A549 (cell line): ENCODE measurements around the gene EGFL7. TPM values are rescaled to one million over a fixed set of nuclear protein-coding genes. Genes with fewer than 3 reads are reported as not detected.

Experiments used
- ATAC-seq, 2 experiments: fragments of 200-7000 bp in 1 of 2; fragments of >200 bp in 1 of 2; cut with Nextera tagmentation in 1 of 2; cut with Tn5 transposase in 1 of 2; 3 replicates each; pipeline versions ENCODE4 v1.8.0 to v1.9.1; 2018 to 2020; ENCODE audit warnings: mild to moderate bottlenecking in 1 of 2, moderate library complexity in 1 of 2
- CTCF ChIA-PET: fragments of 300-600 bp; sonication (Branson Sonifier 250); formaldehyde crosslinking; extraction: SDS; loops from one replicate; lab custom pipeline; 2021; ENCODE audit warnings: antibody characterized with exemption, inconsistent platforms; lab: Yijun Ruan, JAX
- POLR2A ChIA-PET: fragments of 350-600 bp; formaldehyde crosslinking; extraction: SDS; loops from one replicate; lab custom pipeline; 2021; ENCODE audit warnings: antibody characterized with exemption, inconsistent platforms; lab: Yijun Ruan, JAX
- DNase-seq, 2 experiments: peaks; one replicate each; pipeline versions ENCODE4 v3.0.0 to v3.0.0-alpha.2; 2011 to 2016; ENCODE audit warnings: low read depth in 1 of 2, low spot score in 1 of 2
- FAIRE-seq: peaks from 2 replicates; lab custom pipeline; 2011; peaks lifted over from hg19 to GRCh38; lab: Jason Lieb, UNC
- H3K27ac ChIP-seq, 2 experiments: fragments of >200 bp; sonication (Bioruptor Twin); formaldehyde crosslinking; 3 replicates each; pipeline ENCODE4 v1.5.1; 2016 to 2017
- H3K4me1 ChIP-seq: fragments of >200 bp; sonication (Bioruptor Twin); formaldehyde crosslinking; 3 replicates; pipeline ENCODE4 v1.6.1; 2016
- H3K4me2 ChIP-seq: fragments of >200 bp; sonication (Bioruptor Twin); formaldehyde crosslinking; 3 replicates; pipeline ENCODE4 v1.6.1; 2016
- H3K4me3 ChIP-seq: fragments of >200 bp; sonication (Bioruptor Twin); formaldehyde crosslinking; 3 replicates; pipeline ENCODE4 v1.5.1; 2016
- H3K9me3 ChIP-seq: fragments of >200 bp; sonication (Bioruptor Twin); formaldehyde crosslinking; 3 replicates; pipeline ENCODE4 v1.6.1; 2016
- CBX8 ChIP-seq: fragments of 200-600 bp; sonication (generic); IDR thresholded peaks from 2 replicates; pipeline ENCODE4 v1.6.1; 2016
- CEBPB ChIP-seq, 2 experiments: fragments of >200 bp in 1 of 2; sonication (Bioruptor Twin) in 1 of 2; formaldehyde crosslinking in 1 of 2; IDR thresholded peaks; 2 replicates each; pipeline ENCODE4 v1.6.1; 2012 to 2016
- EP300 ChIP-seq, 2 experiments: fragments of >200 bp; sonication (Bioruptor Twin); formaldehyde crosslinking; IDR thresholded peaks; 2 replicates in 1 of 2; 3 replicates in 1 of 2; pipeline ENCODE4 v1.6.1; 2016 to 2017
- FOSB ChIP-seq: fragments of 250-450 bp; sonication (Bioruptor Pico); IDR thresholded peaks from 2 replicates; pipeline ENCODE4 v1.5.0; 2020; ENCODE audit warnings: mild to moderate bottlenecking, moderate library complexity
- FOSL2 ChIP-seq, 2 experiments: fragments of 450-650 bp in 1 of 2; fragments of >200 bp in 1 of 2; sonication (Bioruptor Twin) in 1 of 2; formaldehyde crosslinking; IDR thresholded peaks; 2 replicates each; pipeline versions ENCODE4 v1.5.0 to v1.6.1; 2016 to 2020; ENCODE audit warnings: mild to moderate bottlenecking in 1 of 2, moderate library complexity in 1 of 2
- GATA3 ChIP-seq: IDR thresholded peaks from 2 replicates; pipeline ENCODE4 v1.6.1; 2012; ENCODE audit warnings: borderline replicate concordance
- HMGXB4 ChIP-seq: fragments of 250-450 bp; sonication (Bioruptor Pico); IDR thresholded peaks from 2 replicates; pipeline ENCODE4 v1.5.0; 2021; ENCODE audit warnings: mild to moderate bottlenecking, moderate library complexity, borderline replicate concordance
- HOXA7 ChIP-seq: fragments of 250-450 bp; sonication (Bioruptor Pico); IDR thresholded peaks from 2 replicates; pipeline ENCODE4 v1.5.0; 2020; ENCODE audit warnings: mild to moderate bottlenecking, moderate library complexity
- HOXB13 ChIP-seq: fragments of 250-450 bp; sonication (Bioruptor Pico); IDR thresholded peaks from 2 replicates; pipeline ENCODE4 v1.5.0; 2020; ENCODE audit warnings: low read depth, mild to moderate bottlenecking, moderate library complexity
- KDM1A ChIP-seq: fragments of 200-600 bp; sonication (generic); IDR thresholded peaks from 2 replicates; pipeline ENCODE4 v1.6.1; 2016; ENCODE audit warnings: low read depth, mild to moderate bottlenecking
- MYC ChIP-seq: IDR thresholded peaks from 2 replicates; pipeline ENCODE4 v1.6.1; 2012; ENCODE audit warnings: mild to moderate bottlenecking, inconsistent platforms, low read length, improper control_type of control experiment, borderline replicate concordance
- PBX3 ChIP-seq: IDR thresholded peaks from 2 replicates; pipeline ENCODE4 v1.6.1; 2012
- RAD21 ChIP-seq, 2 experiments: fragments of >200 bp in 1 of 2; sonication (Bioruptor Twin) in 1 of 2; formaldehyde crosslinking in 1 of 2; IDR thresholded peaks in 1 of 2; conservative IDR thresholded peaks in 1 of 2; 2 replicates in 1 of 2; 3 replicates in 1 of 2; pipeline ENCODE4 v1.6.1; 2012 to 2018; ENCODE audit warnings: inconsistent platforms in 1 of 2
- REST ChIP-seq: fragments of 200-600 bp; sonication (generic); IDR thresholded peaks from 2 replicates; pipeline ENCODE4 v1.6.1; 2016; ENCODE audit warnings: antibody characterized with exemption, mild to moderate bottlenecking, moderate library complexity
- SMC3 ChIP-seq: fragments of >200 bp; sonication (Bioruptor Twin); formaldehyde crosslinking; IDR thresholded peaks from 3 replicates; pipeline ENCODE4 v1.6.1; 2018; ENCODE audit warnings: inconsistent platforms
- TP53 ChIP-seq: fragments of 250-450 bp; sonication (Bioruptor Pico); IDR thresholded peaks from 2 replicates; pipeline ENCODE4 v1.5.0; 2021; ENCODE audit warnings: mild to moderate bottlenecking, moderate library complexity
- WGBS: methylation state at CpG from one replicate; pipeline ENCODE4 v1.1.6; 2017; ENCODE audit errors: missing lambda C conversion rate; 5-methylcytosine and 5-hydroxymethylcytosine counted together
- polyA plus RNA-seq, 4 experiments: library from polyadenylated mRNA; depleted of rRNA in 3 of 4; stranded (reverse); fragments of >200 nt; fragmentation: RNase III in 1 of 4; extraction: RNeasy Plus Mini Kit Qiagen cat#74134 plus additional on column Dnase treatment in 1 of 4; gene quantifications; 2 replicates in 3 of 4; 3 replicates in 1 of 4; pipeline ENCODE4 v1.2.3, GENCODE V29; 2011 to 2017
- TF ChIP-seq, protein P1 (sequence below): fragments of >200 bp; sonication (Bioruptor Twin); formaldehyde crosslinking; IDR thresholded peaks from 2 replicates; pipeline ENCODE4 v1.6.1; 2016
- TF ChIP-seq, protein P2 (sequence below): fragments of 250-450 bp; sonication (Bioruptor Pico); IDR thresholded peaks from 2 replicates; pipeline ENCODE4 v1.5.0; 2020; ENCODE audit warnings: low read depth, mild to moderate bottlenecking, moderate library complexity

Gene EGFL7
- polyA plus RNA-seq, 2 of the 4 experiments (the other 2 are of a cell fraction), result 19.9 to 34.4 TPM

DNA sequence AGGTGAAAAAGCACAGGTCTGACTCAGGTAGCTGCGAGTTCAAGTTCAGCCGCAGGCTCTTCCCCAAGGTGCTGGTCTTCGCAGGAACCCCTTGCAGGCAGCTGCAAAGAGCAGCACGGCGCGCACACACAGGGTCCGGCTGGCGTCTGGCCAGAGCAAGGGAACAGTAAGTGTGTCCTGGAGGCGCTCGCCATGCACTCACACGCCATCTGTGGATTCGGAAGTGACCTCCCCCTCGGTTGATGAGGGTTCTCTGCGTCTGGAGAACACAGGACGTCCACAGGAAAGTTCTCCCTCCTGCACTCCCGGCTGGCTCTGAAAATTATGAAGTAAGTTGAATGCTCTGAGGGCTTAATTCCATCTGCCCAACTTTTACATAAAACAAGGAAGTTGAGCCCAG lies 14.0 kb upstream of the EGFL7 start:
- no peak overlapping the region for H3K4me2 ChIP-seq
- CTCF ChIA-PET, result interaction anchor here (1.0 to 17.6 kb wide), 2 partner anchors 45 to 161 kb away, joined by 3 to 313 read pairs; no protein-coding TSS in a partner anchor
- POLR2A ChIA-PET, result no interaction called here
- TF ChIP-seq HMGXB4 (CRISPR knock-in tag) (no peak), RAD21 (conservative IDR thresholded peaks at IDR 0.05 in 1 of 2, IDR thresholded peaks at IDR 0.05 in 1 of 2) (no peak), MYC (no peak), TP53 (CRISPR knock-in tag) (no peak), FOSB (no peak), CEBPB (IDR thresholded peaks at IDR 0.05) (no peak)
- no peak for FAIRE-seq
- no peak for DNase-seq
- peaks cover 12% of the 10 kb centered on the region for H3K4me1 ChIP-seq
- H3K9me3 ChIP-seq, result no peaks in the 10 kb centered on the region
- H3K4me3 ChIP-seq, result no peak overlapping the region
- 73% methylated on average over 16 of the region's 16 CpGs for WGBS
- H3K27ac ChIP-seq, result no peak overlapping the region
- no peak for ATAC-seq

DNA sequence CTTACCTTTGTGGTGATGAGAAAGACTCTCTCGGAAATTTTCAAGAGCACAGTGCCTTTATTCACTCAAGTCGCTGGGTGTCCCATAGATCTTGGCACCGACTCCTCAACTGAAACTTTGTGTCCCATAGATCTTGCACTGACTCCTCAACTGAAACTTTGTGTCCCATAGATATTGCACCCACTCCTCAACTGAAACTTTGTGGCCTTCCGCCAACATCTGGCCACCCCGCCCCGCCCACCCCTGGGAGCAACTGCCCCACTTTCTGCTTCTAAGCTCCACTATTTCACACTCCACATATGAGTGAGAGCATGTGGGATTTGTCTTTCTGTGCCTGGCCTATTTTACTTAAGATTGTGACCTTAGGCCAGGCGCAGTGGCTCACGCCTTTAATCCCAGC lies 12.7 kb upstream of the EGFL7 start:
- ATAC-seq, result no peak
- 92% methylated on average over 6 of the region's 8 CpGs for WGBS
- CTCF ChIA-PET, result interaction anchor here (2.6 to 17.6 kb wide), 3 partner anchors 22 to 162 kb away, joined by 8 to 313 read pairs (median 9); no protein-coding TSS in a partner anchor
- no peak for TF ChIP-seq CBX8
- no peak for TF ChIP-seq HMGXB4 (CRISPR knock-in tag)
- no peak for TF ChIP-seq FOSB
- TF ChIP-seq PBX3, result no peak
- no peak for TF ChIP-seq HOXA7
- TF ChIP-seq FOSL2 (IDR thresholded peaks at IDR 0.05), result no peak
- no peak for TF ChIP-seq FOSL2 (CRISPR knock-in tag; IDR thresholded peaks at IDR 0.05)
- TF ChIP-seq, protein P1, sequence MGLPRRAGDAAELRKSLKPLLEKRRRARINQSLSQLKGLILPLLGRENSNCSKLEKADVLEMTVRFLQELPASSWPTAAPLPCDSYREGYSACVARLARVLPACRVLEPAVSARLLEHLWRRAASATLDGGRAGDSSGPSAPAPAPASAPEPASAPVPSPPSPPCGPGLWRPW, result no peak
- no peak for TF ChIP-seq GATA3
- TF ChIP-seq, protein P2, sequence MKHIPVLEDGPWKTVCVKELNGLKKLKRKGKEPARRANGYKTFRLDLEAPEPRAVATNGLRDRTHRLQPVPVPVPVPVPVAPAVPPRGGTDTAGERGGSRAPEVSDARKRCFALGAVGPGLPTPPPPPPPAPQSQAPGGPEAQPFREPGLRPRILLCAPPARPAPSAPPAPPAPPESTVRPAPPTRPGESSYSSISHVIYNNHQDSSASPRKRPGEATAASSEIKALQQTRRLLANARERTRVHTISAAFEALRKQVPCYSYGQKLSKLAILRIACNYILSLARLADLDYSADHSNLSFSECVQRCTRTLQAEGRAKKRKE (CRISPR knock-in tag), result no peak
- TF ChIP-seq KDM1A, result no peak
- no peak for TF ChIP-seq SMC3
- no peak for TF ChIP-seq REST
- no peak for TF ChIP-seq EP300 (IDR thresholded peaks at IDR 0.05)
- no peak for TF ChIP-seq HOXB13 (CRISPR knock-in tag)
- TF ChIP-seq, all 56 proteins: peak for 0
- Histone ChIP-seq H3K4me1 (peaks cover under 1% of the 10 kb centered on the region; the same call in 2 of the 3 replicates), H3K4me2 (no peak overlapping the region), H3K9me3 (no peaks in the 10 kb centered on the region), H3K27ac (no peak overlapping the region), H3K4me3 (no peak overlapping the region)
- FAIRE-seq, result no peak
- DNase-seq, result no peak
- POLR2A ChIA-PET, result interaction anchor here (0.7 kb wide), 1 partner anchor 53 kb away, joined by 4 read pairs; no protein-coding TSS in a partner anchor
